GM23338 (cell line): ENCODE measurements around the gene PDCD2L. TPM values are rescaled to one million over a fixed set of nuclear protein-coding genes. Genes with fewer than 3 reads are reported as not detected.
"Not testable (repeated sequence)": the region's sequence is repeated elsewhere in the genome, so short reads cannot be mapped to it uniquely, and the experiment has no call there.

ENCODE experiments used
- ATAC-seq: fragments of 200-7000 bp; cut with Tn5 transposase; 3 replicates; pipeline ENCODE4 v1.9.1; 2020
- DNase-seq: peaks from one replicate; pipeline ENCODE4 v3.0.0-alpha.2; 2015; ENCODE audit warnings: low spot score
- H2AFZ ChIP-seq: fragments of 200-600 bp; sonication (generic); 2 replicates; pipeline ENCODE4 v1.8.0; 2016; ENCODE audit warnings: antibody characterized with exemption, mild to moderate bottlenecking, moderate library complexity
- H3F3A ChIP-seq: fragments of 200-600 bp; sonication (generic); replicated peaks from 2 replicates; pipeline ENCODE4 v1.8.0; 2017; ENCODE audit warnings: antibody characterized with exemption, mixed run types, low read depth
- H3K27ac ChIP-seq: fragments of 200-600 bp; sonication (generic); 2 replicates; pipeline ENCODE4 v1.6.1; 2016; ENCODE audit warnings: low read depth
- H3K27me3 ChIP-seq: fragments of 200-600 bp; sonication (generic); 2 replicates; pipeline ENCODE4 v1.8.0; 2016; ENCODE audit warnings: mild to moderate bottlenecking, mixed run types, moderate library complexity; ENCODE audit not compliant: insufficient read depth
- H3K36me3 ChIP-seq: fragments of 200-600 bp; sonication (generic); 2 replicates; pipeline ENCODE4 v1.8.0; 2016; ENCODE audit warnings: mild to moderate bottlenecking; ENCODE audit not compliant: insufficient read depth
- H3K4me1 ChIP-seq: fragments of 200-600 bp; sonication (generic); 2 replicates; pipeline ENCODE4 v1.8.0; 2016; ENCODE audit warnings: mild to moderate bottlenecking, moderate library complexity; ENCODE audit not compliant: insufficient read depth
- H3K4me2 ChIP-seq: fragments of 200-600 bp; sonication (generic); 2 replicates; pipeline ENCODE4 v1.7.1; 2017; ENCODE audit warnings: mixed run types
- H3K4me3 ChIP-seq: fragments of 200-600 bp; sonication (generic); 2 replicates; pipeline ENCODE4 v1.6.1; 2016; ENCODE audit warnings: mixed run types
- H3K79me2 ChIP-seq: fragments of 200-600 bp; sonication (generic); replicated peaks from 2 replicates; pipeline ENCODE4 v1.8.0; 2017; ENCODE audit warnings: mild to moderate bottlenecking; ENCODE audit not compliant: insufficient read depth
- H3K9me2 ChIP-seq: fragments of 200-600 bp; sonication (generic); 2 replicates; pipeline ENCODE4 v1.8.0; 2017; ENCODE audit not compliant: insufficient read depth
- H4K20me1 ChIP-seq: fragments of 200-600 bp; sonication (generic); replicated peaks from 2 replicates; pipeline ENCODE4 v1.8.0; 2017; ENCODE audit warnings: mild to moderate bottlenecking; ENCODE audit not compliant: insufficient read depth
- H3K27ac Mint-ChIP-seq: 2 replicates; pipeline ENCODE4 v1.8.0; 2020; ENCODE audit warnings: inconsistent platforms, mild to moderate bottlenecking, moderate library complexity, mixed read lengths
- H3K27me3 Mint-ChIP-seq: 3 replicates; pipeline ENCODE4 v1.8.0; 2022; ENCODE audit warnings: low read depth, mild to moderate bottlenecking, moderate library complexity, mixed read lengths, inconsistent platforms; ENCODE audit not compliant: insufficient read depth, poor library complexity
- H3K36me3 Mint-ChIP-seq: 3 replicates; pipeline ENCODE4 v1.8.0; 2021; ENCODE audit warnings: low read depth, mild to moderate bottlenecking, inconsistent platforms, moderate library complexity, mixed read lengths
- H3K4me1 Mint-ChIP-seq: 3 replicates; pipeline ENCODE4 v1.8.0; 2020; ENCODE audit warnings: mild to moderate bottlenecking, inconsistent platforms, mixed read lengths
- H3K4me3 Mint-ChIP-seq: 3 replicates; pipeline ENCODE4 v1.8.0; 2021; ENCODE audit warnings: moderate library complexity, mild to moderate bottlenecking, inconsistent platforms, mixed read lengths
- H3K9me3 Mint-ChIP-seq: 3 replicates; pipeline ENCODE4 v1.8.0; 2020; ENCODE audit warnings: moderate library complexity, mild to moderate bottlenecking, inconsistent platforms, mixed read lengths
- CREB1 ChIP-seq: fragments of 250-450 bp; sonication (Bioruptor Pico); IDR thresholded peaks from 2 replicates; pipeline ENCODE4 v1.5.0; 2020; ENCODE audit warnings: low read depth, mild to moderate bottlenecking, moderate library complexity
- EZH2 ChIP-seq: fragments of 200-600 bp; sonication (generic); IDR thresholded peaks from one replicate; pipeline ENCODE4 v1.8.0; 2017; ENCODE audit warnings: antibody characterized with exemption, mild to moderate bottlenecking, low read depth; ENCODE audit not compliant: unreplicated experiment
- EZH2phosphoT487 ChIP-seq: fragments of 200-600 bp; sonication (generic); IDR thresholded peaks from one replicate; pipeline ENCODE4 v1.8.1; 2018; ENCODE audit warnings: antibody characterized with exemption; ENCODE audit not compliant: unreplicated experiment
- JUNB ChIP-seq: IDR thresholded peaks from one replicate; pipeline ENCODE4 v1.6.1; 2016; ENCODE audit warnings: antibody characterized with exemption; ENCODE audit not compliant: unreplicated experiment
- NANOG ChIP-seq: IDR thresholded peaks from 2 replicates; pipeline ENCODE4 v1.6.1; 2016; ENCODE audit warnings: antibody characterized with exemption, borderline replicate concordance
- POLR2AphosphoS5 ChIP-seq: IDR thresholded peaks from 2 replicates; pipeline ENCODE4 v1.6.1; 2016; ENCODE audit warnings: antibody characterized with exemption, low read depth
- REST ChIP-seq: IDR thresholded peaks from one replicate; pipeline ENCODE4 v1.6.1; 2018; ENCODE audit warnings: antibody characterized with exemption; ENCODE audit not compliant: unreplicated experiment
- STAT1 ChIP-seq: IDR thresholded peaks from one replicate; pipeline ENCODE4 v1.6.1; 2016; ENCODE audit warnings: antibody characterized with exemption; ENCODE audit not compliant: unreplicated experiment
- ZNF114 ChIP-seq: fragments of 250-450 bp; sonication (Bioruptor Pico); IDR thresholded peaks from 2 replicates; pipeline ENCODE4 v1.5.0; 2020; ENCODE audit warnings: mild to moderate bottlenecking, moderate library complexity
- polyA plus RNA-seq: library from polyadenylated mRNA; unstranded; fragments of >200 nt; fragmentation: Nextera tagmentation; extraction: Ambion mirVana; gene quantifications from 2 replicates; pipeline ENCODE4 v1.2.1, GENCODE V29; 2016
- total RNA-seq: library from RNA; depleted of rRNA; stranded (reverse); fragments of >200 nt; shearing (Covaris generic); gene quantifications from 2 replicates; pipeline ENCODE4 v1.2.3, GENCODE V29; 2014
- TF ChIP-seq, protein P1 (sequence below): IDR thresholded peaks from 2 replicates; pipeline ENCODE4 v1.6.1; 2016; ENCODE audit warnings: antibody characterized with exemption
- TF ChIP-seq, protein P2 (sequence below), 2 experiments: fragments of 200-600 bp in 1 of 2; sonication (generic) in 1 of 2; conservative IDR thresholded peaks; 2 replicates each; pipeline versions ENCODE4 v1.5.1 to v1.6.1; 2016 to 2017; ENCODE audit warnings: antibody characterized with exemption in 2 of 2, low read depth in 2 of 2, mild to moderate bottlenecking in 2 of 2, moderate library complexity in 1 of 2

PDCD2L gene
- total and polyA plus RNA-seq, 2 experiments from 2014 or later, result 61.3 to 67.2 TPM

DNA sequence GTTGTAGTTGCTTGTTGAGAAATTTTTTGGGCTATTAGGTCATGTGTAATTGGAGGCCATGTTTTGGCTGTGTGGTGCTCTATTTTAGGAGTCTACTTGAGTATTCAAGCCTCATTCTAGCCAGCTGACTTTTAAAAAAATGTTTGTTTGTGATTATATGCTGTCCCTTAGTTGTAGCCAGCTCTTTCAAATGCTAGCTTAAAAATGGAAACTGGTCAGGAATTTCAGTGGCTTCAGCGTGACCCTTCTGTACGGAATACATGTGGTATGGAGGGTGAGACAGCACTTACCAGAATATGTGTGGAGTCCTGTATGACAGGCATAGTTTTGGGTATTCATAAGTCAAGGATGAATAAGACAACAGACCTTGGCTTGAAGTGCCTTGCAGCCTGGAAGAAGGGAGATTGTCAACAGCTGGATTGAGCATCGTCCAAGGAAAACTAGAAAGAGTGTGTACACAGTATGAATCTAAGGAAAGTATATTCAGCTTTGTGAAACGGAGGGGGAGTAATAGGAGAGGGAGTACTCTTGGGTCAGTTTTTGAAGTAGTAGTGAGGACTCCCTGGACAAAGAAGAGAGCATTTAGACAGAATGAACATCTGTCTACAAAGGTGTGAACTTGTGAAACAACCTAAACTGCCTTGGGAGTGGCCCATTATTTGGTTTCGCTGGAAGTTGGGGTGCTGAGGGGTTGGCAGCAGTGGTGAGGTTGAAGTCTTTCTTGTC lies 57.3 kb downstream of the PDCD2L start:
- peaks cover 93% of the 10 kb centered on the region for H3K36me3 Mint-ChIP-seq
- H3K4me1 Mint-ChIP-seq, result peaks cover 13% of the 10 kb centered on the region; the same call in 2 of the 3 replicates
- Histone ChIP-seq H2AFZ (no peak overlapping the region), H3K9me2 (no peaks in the 10 kb centered on the region), H3K4me3 (no peak overlapping the region), H3K36me3 (peaks cover 88% of the 10 kb centered on the region), H3K27ac (no peak overlapping the region), H3K4me1 (no peaks in the 10 kb centered on the region), H4K20me1 (peaks cover 54% of the 10 kb centered on the region), H3K27me3 (no peaks in the 10 kb centered on the region), H3K4me2 (no peak overlapping the region), H3F3A (peaks cover 5% of the 10 kb centered on the region; the same call in 1 of the 2 replicates), H3K79me2 (peaks cover 70% of the 10 kb centered on the region)
- DNase-seq (no peak), ATAC-seq (no peak)
- no peak overlapping the region for H3K4me3 Mint-ChIP-seq
- no peaks in the 10 kb centered on the region for H3K9me3 Mint-ChIP-seq
- H3K27ac Mint-ChIP-seq, result no peak overlapping the region
- H3K27me3 Mint-ChIP-seq, result no peaks in the 10 kb centered on the region
- no peak for TF ChIP-seq EZH2
- no peak for TF ChIP-seq POLR2AphosphoS5
- TF ChIP-seq, protein P1, sequence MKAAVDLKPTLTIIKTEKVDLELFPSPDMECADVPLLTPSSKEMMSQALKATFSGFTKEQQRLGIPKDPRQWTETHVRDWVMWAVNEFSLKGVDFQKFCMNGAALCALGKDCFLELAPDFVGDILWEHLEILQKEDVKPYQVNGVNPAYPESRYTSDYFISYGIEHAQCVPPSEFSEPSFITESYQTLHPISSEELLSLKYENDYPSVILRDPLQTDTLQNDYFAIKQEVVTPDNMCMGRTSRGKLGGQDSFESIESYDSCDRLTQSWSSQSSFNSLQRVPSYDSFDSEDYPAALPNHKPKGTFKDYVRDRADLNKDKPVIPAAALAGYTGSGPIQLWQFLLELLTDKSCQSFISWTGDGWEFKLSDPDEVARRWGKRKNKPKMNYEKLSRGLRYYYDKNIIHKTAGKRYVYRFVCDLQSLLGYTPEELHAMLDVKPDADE, result no peak
- no peak for TF ChIP-seq ZNF114
- TF ChIP-seq, protein P2, sequence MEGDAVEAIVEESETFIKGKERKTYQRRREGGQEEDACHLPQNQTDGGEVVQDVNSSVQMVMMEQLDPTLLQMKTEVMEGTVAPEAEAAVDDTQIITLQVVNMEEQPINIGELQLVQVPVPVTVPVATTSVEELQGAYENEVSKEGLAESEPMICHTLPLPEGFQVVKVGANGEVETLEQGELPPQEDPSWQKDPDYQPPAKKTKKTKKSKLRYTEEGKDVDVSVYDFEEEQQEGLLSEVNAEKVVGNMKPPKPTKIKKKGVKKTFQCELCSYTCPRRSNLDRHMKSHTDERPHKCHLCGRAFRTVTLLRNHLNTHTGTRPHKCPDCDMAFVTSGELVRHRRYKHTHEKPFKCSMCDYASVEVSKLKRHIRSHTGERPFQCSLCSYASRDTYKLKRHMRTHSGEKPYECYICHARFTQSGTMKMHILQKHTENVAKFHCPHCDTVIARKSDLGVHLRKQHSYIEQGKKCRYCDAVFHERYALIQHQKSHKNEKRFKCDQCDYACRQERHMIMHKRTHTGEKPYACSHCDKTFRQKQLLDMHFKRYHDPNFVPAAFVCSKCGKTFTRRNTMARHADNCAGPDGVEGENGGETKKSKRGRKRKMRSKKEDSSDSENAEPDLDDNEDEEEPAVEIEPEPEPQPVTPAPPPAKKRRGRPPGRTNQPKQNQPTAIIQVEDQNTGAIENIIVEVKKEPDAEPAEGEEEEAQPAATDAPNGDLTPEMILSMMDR (conservative IDR thresholded peaks at IDR 0.05; ENCODE audit: low read depth in 2 of 2), result no peak
- no peak for TF ChIP-seq NANOG
- TF ChIP-seq JUNB, result no peak
- no peak for TF ChIP-seq REST
- no peak for TF ChIP-seq CREB1 (CRISPR knock-in tag)
- TF ChIP-seq EZH2phosphoT487, result no peak
- no peak for TF ChIP-seq STAT1

- H3K9me3 Mint-ChIP-seq, ATAC-seq, H3K4me3 Mint-ChIP-seq, H3K27ac Mint-ChIP-seq, H3K4me1 Mint-ChIP-seq, H3K27ac ChIP-seq, H3K9me2 ChIP-seq, H3K4me1 ChIP-seq, H3K4me3 ChIP-seq, H3K27me3 ChIP-seq, H2AFZ ChIP-seq, H3K27me3 Mint-ChIP-seq, DNase-seq, H3K4me2 ChIP-seq: not testable (repeated sequence)
- H3K36me3 Mint-ChIP-seq, result peaks cover 96% of the 10 kb centered on the region
- Histone ChIP-seq H3K36me3 (peaks cover 88% of the 10 kb centered on the region), H3K79me2 (peaks cover 46% of the 10 kb centered on the region), H4K20me1 (peaks cover 51% of the 10 kb centered on the region), H3F3A (peaks cover 15% of the 10 kb centered on the region; the same call in 1 of the 2 replicates)
Observed at GRCh38 chr19:34464785-34465184, 60.6 kb downstream of the PDCD2L start.
